Adrenal gland (tissue), 5 donors: ENCODE measurements around the gene SSTR1.

Experiments used
- POLR2A ChIP-seq, 2 donors: fragments of 450-650 bp; IDR thresholded peaks; one replicate each; pipeline ENCODE4 v1.6.1; 2017; ENCODE audit warnings: antibody characterized with exemption in 2 of 2, mild to moderate bottlenecking in 2 of 2, moderate library complexity in 1 of 2
- TF ChIP-seq, protein P1 (sequence below), 6 experiments: fragments of 450-650 bp in 4 of 6; fragments of 200-600 bp in 2 of 6; sonication (generic) in 1 of 6; IDR thresholded peaks; 1 replicate in 5 of 6; 2 replicates in 1 of 6; pipeline versions ENCODE4 v1.5.1 to v1.8.0; 2016 to 2021; ENCODE audit warnings: antibody characterized with exemption in 6 of 6, mild to moderate bottlenecking in 2 of 6, moderate library complexity in 1 of 6
- donor health status: DM: no; HTN: no; CAD: no.

- TF ChIP-seq, protein P1, sequence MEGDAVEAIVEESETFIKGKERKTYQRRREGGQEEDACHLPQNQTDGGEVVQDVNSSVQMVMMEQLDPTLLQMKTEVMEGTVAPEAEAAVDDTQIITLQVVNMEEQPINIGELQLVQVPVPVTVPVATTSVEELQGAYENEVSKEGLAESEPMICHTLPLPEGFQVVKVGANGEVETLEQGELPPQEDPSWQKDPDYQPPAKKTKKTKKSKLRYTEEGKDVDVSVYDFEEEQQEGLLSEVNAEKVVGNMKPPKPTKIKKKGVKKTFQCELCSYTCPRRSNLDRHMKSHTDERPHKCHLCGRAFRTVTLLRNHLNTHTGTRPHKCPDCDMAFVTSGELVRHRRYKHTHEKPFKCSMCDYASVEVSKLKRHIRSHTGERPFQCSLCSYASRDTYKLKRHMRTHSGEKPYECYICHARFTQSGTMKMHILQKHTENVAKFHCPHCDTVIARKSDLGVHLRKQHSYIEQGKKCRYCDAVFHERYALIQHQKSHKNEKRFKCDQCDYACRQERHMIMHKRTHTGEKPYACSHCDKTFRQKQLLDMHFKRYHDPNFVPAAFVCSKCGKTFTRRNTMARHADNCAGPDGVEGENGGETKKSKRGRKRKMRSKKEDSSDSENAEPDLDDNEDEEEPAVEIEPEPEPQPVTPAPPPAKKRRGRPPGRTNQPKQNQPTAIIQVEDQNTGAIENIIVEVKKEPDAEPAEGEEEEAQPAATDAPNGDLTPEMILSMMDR (IDR thresholded peaks at IDR 0.05): no peak
- TF ChIP-seq POLR2A (IDR thresholded peaks at IDR 0.05): no peak
Observed at GRCh38 chr14:38168416-38168815, 39.3 kb upstream of the SSTR1 start.
